Upper lobe of left lung (tissue), 6 donors: ENCODE measurements around the gene PDS5B. TPM values are rescaled to one million over a fixed set of nuclear protein-coding genes. Genes with fewer than 3 reads are reported as not detected.

Source experiments
- ATAC-seq, 2 donors: fragments of 200-7000 bp; cut with Tn5 transposase; one replicate each; pipeline ENCODE4 v1.9.1; 2022; ENCODE audit warnings: mild to moderate bottlenecking in 2 of 2, moderate library complexity in 2 of 2; ENCODE audit not compliant: low FRiP score in 2 of 2
- DNase-seq, 2 donors: peaks; one replicate each; pipeline ENCODE4 v3.0.0-alpha.2; 2019 to 2020
- H3K27ac ChIP-seq, 4 donors: fragments of 200-600 bp; sonication (generic); one replicate each; pipeline ENCODE4 v1.5.1; 2016 to 2019
- H3K27me3 ChIP-seq, 4 donors: fragments of 200-600 bp; sonication (generic); one replicate each; pipeline ENCODE4 v1.5.1; 2017 to 2019
- H3K36me3 ChIP-seq, 4 donors: fragments of 200-600 bp; sonication (generic); one replicate each; pipeline ENCODE4 v1.5.1; 2016 to 2019
- H3K4me1 ChIP-seq, 4 donors: fragments of 200-600 bp; sonication (generic); one replicate each; pipeline ENCODE4 v1.5.1; 2018 to 2019
- H3K4me3 ChIP-seq, 4 donors: fragments of 200-600 bp; sonication (generic); one replicate each; pipeline ENCODE4 v1.5.1; 2017 to 2019; ENCODE audit warnings: mild to moderate bottlenecking in 2 of 4, moderate library complexity in 1 of 4
- H3K9me3 ChIP-seq, 4 donors: fragments of 200-600 bp; sonication (generic); one replicate each; pipeline ENCODE4 v1.5.1; 2018 to 2019
- CTCF ChIP-seq, 6 experiments: fragments of 450-650 bp in 4 of 6; fragments of 200-600 bp in 2 of 6; sonication (generic) in 2 of 6; IDR thresholded peaks; one replicate each; pipeline ENCODE4 v1.5.1; 2016 to 2019; ENCODE audit warnings: antibody characterized with exemption in 6 of 6
- EP300 ChIP-seq, 4 donors: sonication (generic); formaldehyde crosslinking; IDR thresholded peaks; one replicate each; pipeline ENCODE4 v1.5.1; 2017; ENCODE audit warnings: antibody characterized with exemption in 4 of 4, control low read depth in 2 of 4
- POLR2A ChIP-seq, 4 donors: fragments of 450-650 bp; IDR thresholded peaks; one replicate each; pipeline ENCODE4 v1.5.1; 2016 to 2017; ENCODE audit warnings: antibody characterized with exemption in 4 of 4, mild to moderate bottlenecking in 2 of 4
- POLR2AphosphoS5 ChIP-seq, 2 donors: sonication (generic); formaldehyde crosslinking; IDR thresholded peaks; one replicate each; pipeline ENCODE4 v1.5.1; 2017; ENCODE audit warnings: antibody characterized with exemption in 2 of 2
- WGBS, 2 donors: methylation state at CpG; one replicate each; pipeline ENCODE4 v1.1.5; 2017 to 2018; 5-methylcytosine and 5-hydroxymethylcytosine counted together
- total RNA-seq, 6 donors: library from RNA; depleted of rRNA in 4 of 6; stranded (reverse); fragments of >200 nt in 4 of 6; gene quantifications; one replicate each; pipeline versions ENCODE4 v1.1.0 to v1.2.1, GENCODE V29; 2016 to 2021
- donor health status: DM: no; HTN: no; CAD: no; lungs with moderate emphysema.
- donor health status: DM: no; HTN: yes; CAD: no; lungs with severe emphysema.

PDS5B gene
- total RNA-seq, 6 donors from 2014 or later = 26.0 to 84.3 (median 43.3) TPM

GRCh38 chr13:32761472-32761871, 175.2 kb downstream of the PDS5B start:
- Histone ChIP-seq H3K27me3 (no peaks in the 10 kb centered on the region), H3K4me3 (no peak overlapping the region), H3K36me3 (peaks cover 3 to 49% (median 16%) of the 10 kb centered on the region in 4 donors), H3K27ac (no peak overlapping the region), H3K4me1 (no peaks in the 10 kb centered on the region), H3K9me3 (no peaks in the 10 kb centered on the region)
- no peak for DNase-seq
- no peak for ATAC-seq
- 95 to 100% methylated on average over 2 of the region's 2 CpGs for WGBS, 2 donors
- TF ChIP-seq POLR2AphosphoS5 (IDR thresholded peaks at IDR 0.05) (no peak), CTCF (IDR thresholded peaks at IDR 0.05) (no peak)

DNA sequence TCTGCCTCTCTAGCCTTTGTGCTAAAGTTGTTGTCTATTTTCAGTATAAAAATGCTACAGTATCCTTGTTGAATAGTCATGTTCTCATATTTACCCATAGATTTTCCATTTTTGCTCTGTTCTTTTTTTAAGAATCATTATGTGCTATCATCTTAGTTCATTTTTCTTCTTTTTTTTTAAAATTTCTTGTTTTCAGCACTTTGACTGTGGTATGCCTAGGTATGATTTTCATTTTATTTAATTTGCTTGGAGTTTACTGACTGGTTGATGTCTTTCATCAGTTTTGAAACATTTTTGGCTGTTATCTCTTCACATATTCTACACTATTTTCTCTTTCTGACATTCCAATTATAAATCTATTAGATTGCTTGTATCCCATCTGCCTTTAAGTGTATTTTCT, 192.9 kb downstream of the PDS5B start:
- ATAC-seq (no peak), DNase-seq (no peak)
- H3K27me3 ChIP-seq = no peaks in the 10 kb centered on the region
- H3K4me1 ChIP-seq = no peaks in the 10 kb centered on the region
- H3K4me3 ChIP-seq = no peak overlapping the region
- H3K36me3 ChIP-seq = peaks cover 0 to 32% (median 7%) of the 10 kb centered on the region in 4 donors
- no peak overlapping the region for H3K27ac ChIP-seq
- no peaks in the 10 kb centered on the region for H3K9me3 ChIP-seq
- no peak for TF ChIP-seq POLR2AphosphoS5 (IDR thresholded peaks at IDR 0.05)
- no peak for TF ChIP-seq CTCF (IDR thresholded peaks at IDR 0.05)
- TF ChIP-seq POLR2A (IDR thresholded peaks at IDR 0.05) = no peak
- TF ChIP-seq EP300 (IDR thresholded peaks at IDR 0.05) = no peak

- H3K4me3 ChIP-seq = no peak overlapping the region
- H3K27me3 ChIP-seq = no peaks in the 10 kb centered on the region
- TF ChIP-seq POLR2A (IDR thresholded peaks at IDR 0.05) (no peak), POLR2AphosphoS5 (IDR thresholded peaks at IDR 0.05) (no peak), CTCF (IDR thresholded peaks at IDR 0.05) (no peak), EP300 (IDR thresholded peaks at IDR 0.05) (no peak)
- WGBS, 2 donors = 94 to 99% methylated on average over 2 of the region's 2 CpGs
- H3K9me3 ChIP-seq = no peaks in the 10 kb centered on the region
- ATAC-seq = no peak
- H3K36me3 ChIP-seq = peaks cover 0 to 17% (median 7%) of the 10 kb centered on the region in 4 donors
- no peak overlapping the region for H3K27ac ChIP-seq
- no peak for DNase-seq
- H3K4me1 ChIP-seq = no peaks in the 10 kb centered on the region
Observed at GRCh38 chr13:32781906-32782305, 195.7 kb downstream of the PDS5B start.

DNA sequence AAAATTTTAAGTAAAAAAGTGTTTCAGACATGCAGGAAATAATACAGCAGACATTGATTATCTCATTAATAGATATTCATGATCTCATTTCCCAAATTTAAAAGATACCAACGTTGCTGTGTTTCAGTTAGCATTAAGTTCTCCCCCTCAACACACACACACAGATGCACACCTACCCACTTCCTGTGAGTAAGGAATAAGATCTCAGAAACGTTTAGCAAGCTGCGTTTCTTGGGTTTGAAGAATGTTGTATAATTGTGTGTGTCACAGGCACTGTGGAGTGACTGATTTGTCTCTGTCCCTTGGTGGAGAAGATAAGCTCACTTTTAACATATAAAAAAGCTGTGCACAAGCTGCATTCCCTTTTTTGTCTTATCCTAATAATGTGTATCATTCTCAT, 196.8 kb downstream of the PDS5B start:
- peaks cover 0 to 17% (median 7%) of the 10 kb centered on the region in 4 donors for H3K36me3 ChIP-seq

More for the DNA sequence above, 196.8 kb downstream of the PDS5B start:
- H3K27me3 ChIP-seq = no peaks in the 10 kb centered on the region
- ATAC-seq = no peak
- TF ChIP-seq CTCF (IDR thresholded peaks at IDR 0.05) (no peak), POLR2A (IDR thresholded peaks at IDR 0.05) (no peak), EP300 (IDR thresholded peaks at IDR 0.05) (no peak), POLR2AphosphoS5 (IDR thresholded peaks at IDR 0.05) (no peak)
- H3K27ac ChIP-seq = no peak overlapping the region
- 37 to 44% methylated on average over 3 of the region's 3 CpGs for WGBS, 2 donors
- H3K9me3 ChIP-seq = no peaks in the 10 kb centered on the region
- H3K4me3 ChIP-seq = no peak overlapping the region
- no peaks in the 10 kb centered on the region for H3K4me1 ChIP-seq
- DNase-seq = no peak
